Mesenchymal stem cell (in vitro differentiated cells and primary cell): ENCODE data around the gene LIPC.
A peak's percentile ranks its signal among the peaks of the same experiment; 100 is the strongest.

Experiments used
- DNase-seq: peaks from one replicate; pipeline ENCODE4 v3.0.0-alpha.2; 2013
- H2AFZ ChIP-seq: one replicate; pipeline ENCODE4 v1.6.1; 2013; ENCODE audit warnings: low read depth, mild to moderate bottlenecking, control low read depth, inconsistent platforms, low read length, moderate library complexity
- H2AK5ac ChIP-seq: 2 replicates; pipeline ENCODE4 v1.6.1; 2013; ENCODE audit warnings: low read length, moderate library complexity, mild to moderate bottlenecking, inconsistent platforms; ENCODE audit not compliant: severe bottlenecking
- H2BK120ac ChIP-seq: one replicate; pipeline ENCODE4 v1.6.1; 2013; ENCODE audit warnings: low read depth, mild to moderate bottlenecking, inconsistent platforms, low read length, moderate library complexity
- H2BK12ac ChIP-seq, 2 experiments: one replicate each; pipeline ENCODE4 v1.6.1; 2013; ENCODE audit warnings: inconsistent platforms in 2 of 2, low read length in 2 of 2, mild to moderate bottlenecking in 2 of 2, moderate library complexity in 2 of 2, control low read depth in 1 of 2
- H2BK15ac ChIP-seq: one replicate; pipeline ENCODE4 v1.6.1; 2013; ENCODE audit warnings: mild to moderate bottlenecking, low read depth, inconsistent platforms; ENCODE audit not compliant: poor library complexity, severe bottlenecking
- H2BK5ac ChIP-seq: 2 replicates; pipeline ENCODE4 v1.6.1; 2013; ENCODE audit warnings: low read depth, mild to moderate bottlenecking, low read length, control low read depth, inconsistent platforms; ENCODE audit not compliant: poor library complexity, severe bottlenecking
- H3K14ac ChIP-seq, 2 experiments: one replicate each; pipeline ENCODE4 v1.6.1; 2013; ENCODE audit warnings: inconsistent platforms in 2 of 2, low read length in 2 of 2, control low read depth in 1 of 2, mild to moderate bottlenecking in 1 of 2, moderate library complexity in 1 of 2
- H3K18ac ChIP-seq, 2 experiments: one replicate each; pipeline ENCODE4 v1.6.1; 2013; ENCODE audit warnings: inconsistent platforms in 2 of 2, low read length in 2 of 2, control low read depth in 1 of 2, low read depth in 1 of 2, mild to moderate bottlenecking in 1 of 2
- H3K23ac ChIP-seq, 2 experiments: one replicate each; pipeline ENCODE4 v1.6.1; 2013; ENCODE audit warnings: inconsistent platforms in 2 of 2, low read length in 2 of 2, mild to moderate bottlenecking in 2 of 2, moderate library complexity in 2 of 2, control low read depth in 1 of 2
- H3K27ac ChIP-seq: 2 replicates; pipeline ENCODE4 v1.5.1; 2013; ENCODE audit warnings: mild to moderate bottlenecking, moderate library complexity, low read length, control low read depth, inconsistent platforms; ENCODE audit not compliant: poor library complexity, severe bottlenecking
- H3K27me3 ChIP-seq, 2 experiments: 2 replicates each; pipeline versions ENCODE4 v1.6.1 to v1.7.0; 2013; ENCODE audit warnings: low read length in 2 of 2, mild to moderate bottlenecking in 2 of 2, moderate library complexity in 2 of 2, control low read depth in 1 of 2, inconsistent platforms in 1 of 2; ENCODE audit not compliant: control insufficient read depth in 1 of 2, insufficient read depth in 1 of 2
- H3K36me3 ChIP-seq, 2 experiments: 2 replicates each; pipeline versions ENCODE4 v1.6.1 to v1.7.0; 2013; ENCODE audit warnings: low read length in 2 of 2, control low read depth in 1 of 2, inconsistent platforms in 1 of 2, low read depth in 1 of 2, mild to moderate bottlenecking in 1 of 2; ENCODE audit not compliant: insufficient read depth in 2 of 2, control insufficient read depth in 1 of 2
- H3K4ac ChIP-seq, 2 experiments: one replicate each; pipeline ENCODE4 v1.6.1; 2013; ENCODE audit warnings: inconsistent platforms in 2 of 2, low read length in 2 of 2, mild to moderate bottlenecking in 2 of 2, moderate library complexity in 2 of 2, control low read depth in 1 of 2, low read depth in 1 of 2
- H3K4me1 ChIP-seq: 2 replicates; pipeline ENCODE4 v1.6.1; 2013; ENCODE audit warnings: low read depth, low read length, control low read depth; ENCODE audit not compliant: control insufficient read depth, insufficient read depth
- H3K4me2 ChIP-seq: 2 replicates; pipeline ENCODE4 v1.6.1; 2013; ENCODE audit warnings: low read length, mild to moderate bottlenecking, inconsistent platforms; ENCODE audit not compliant: poor library complexity, severe bottlenecking
- H3K4me3 ChIP-seq, 2 experiments: 2 replicates each; pipeline versions ENCODE4 v1.5.1 to v1.7.0; 2013; ENCODE audit warnings: low read length in 2 of 2, mild to moderate bottlenecking in 2 of 2, control low read depth in 1 of 2, low read depth in 1 of 2; ENCODE audit not compliant: insufficient read depth in 1 of 2
- H3K79me1 ChIP-seq: replicated peaks from 2 replicates; pipeline ENCODE4 v1.6.1; 2013; ENCODE audit warnings: mild to moderate bottlenecking, control low read depth, low read length, inconsistent platforms; ENCODE audit not compliant: poor library complexity, severe bottlenecking
- H3K9ac ChIP-seq: 2 replicates; pipeline ENCODE4 v1.7.0; 2013; ENCODE audit warnings: mild to moderate bottlenecking, low read length, moderate library complexity
- H3K9me3 ChIP-seq: 2 replicates; pipeline ENCODE4 v1.7.0; 2013; ENCODE audit warnings: mild to moderate bottlenecking, low read length; ENCODE audit not compliant: control insufficient read depth
- H4K8ac ChIP-seq: one replicate; pipeline ENCODE4 v1.6.1; 2013; ENCODE audit warnings: inconsistent platforms, mild to moderate bottlenecking, low read length, moderate library complexity
- H4K91ac ChIP-seq: one replicate; pipeline ENCODE4 v1.6.1; 2013; ENCODE audit warnings: mild to moderate bottlenecking, low read length, inconsistent platforms
- WGBS: methylation state at CpG from one replicate; pipeline ENCODE4 v1.1.7; 2013; ENCODE audit warnings: mixed read lengths; 5-methylcytosine and 5-hydroxymethylcytosine counted together

Gene LIPC

GRCh38 chr15:58424722-58425121, 7.1 kb upstream of the LIPC start:
- Histone ChIP-seq H3K18ac (no peak overlapping the region), H2BK5ac (no peak overlapping the region), H3K14ac (no peak overlapping the region), H3K4ac (no peak overlapping the region), H3K36me3 (no peaks in the 10 kb centered on the region), H3K4me3 (no peak overlapping the region), H2AK5ac (no peak overlapping the region), H2AFZ (no peak overlapping the region), H3K9me3 (no peaks in the 10 kb centered on the region), H3K27ac (no peak overlapping the region), H2BK12ac (no peak overlapping the region), H3K79me1 (no peaks in the 10 kb centered on the region), H2BK15ac (no peak overlapping the region), H3K4me1 (peaks cover 3% of the 10 kb centered on the region), H4K91ac (no peak overlapping the region), H4K8ac (no peak overlapping the region), H2BK120ac (no peak overlapping the region), H3K9ac (peak overlapping the region; percentile 61), H3K27me3 (no peaks in the 10 kb centered on the region), H3K23ac (no peak overlapping the region), H3K4me2 (no peak overlapping the region)
- no peak for DNase-seq
- 92% methylated on average over 2 of the region's 5 CpGs for WGBS

DNA sequence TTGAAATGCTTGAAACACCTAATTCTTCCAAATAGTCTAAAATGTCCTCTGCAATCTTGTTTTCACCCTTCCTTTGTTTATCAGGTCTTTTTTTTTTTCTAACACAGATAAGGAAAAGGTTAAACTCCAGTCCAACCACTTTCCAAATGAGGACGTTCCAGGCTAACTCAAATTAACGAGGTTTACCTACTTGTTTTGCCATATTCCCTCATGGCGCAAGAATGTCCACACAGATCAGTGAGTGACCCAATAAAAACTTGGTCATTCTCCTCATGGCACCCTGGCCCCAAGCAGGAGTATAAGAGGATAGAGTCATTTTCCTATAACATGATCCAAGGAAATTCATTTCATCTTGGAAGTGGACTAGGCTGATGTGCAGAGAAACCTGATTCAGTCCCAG, 6.6 kb upstream of the LIPC start:
- no peak overlapping the region for H4K8ac ChIP-seq
- H3K36me3 ChIP-seq, result no peaks in the 10 kb centered on the region
- H3K79me1 ChIP-seq, result no peaks in the 10 kb centered on the region
- H3K4me1 ChIP-seq, result peaks cover 3% of the 10 kb centered on the region
- no peak overlapping the region for H2BK5ac ChIP-seq
- no peaks in the 10 kb centered on the region for H3K9me3 ChIP-seq
- H2BK120ac ChIP-seq, result no peak overlapping the region
- H3K4me3 ChIP-seq, result no peak overlapping the region
- no peaks in the 10 kb centered on the region for H3K27me3 ChIP-seq
- no peak overlapping the region for H2BK15ac ChIP-seq
- H2AK5ac ChIP-seq, result no peak overlapping the region
- no peak overlapping the region for H3K27ac ChIP-seq
- no peak overlapping the region for H4K91ac ChIP-seq
- no peak overlapping the region for H3K9ac ChIP-seq
- H3K4ac ChIP-seq, result no peak overlapping the region
- H2AFZ ChIP-seq, result no peak overlapping the region
- no peak for DNase-seq
- 83% methylated on average over 2 of the region's 3 CpGs for WGBS
- H3K4me2 ChIP-seq, result no peak overlapping the region
- H3K18ac ChIP-seq, result no peak overlapping the region
- no peak overlapping the region for H3K23ac ChIP-seq
- no peak overlapping the region for H2BK12ac ChIP-seq
- H3K14ac ChIP-seq, result no peak overlapping the region

DNA sequence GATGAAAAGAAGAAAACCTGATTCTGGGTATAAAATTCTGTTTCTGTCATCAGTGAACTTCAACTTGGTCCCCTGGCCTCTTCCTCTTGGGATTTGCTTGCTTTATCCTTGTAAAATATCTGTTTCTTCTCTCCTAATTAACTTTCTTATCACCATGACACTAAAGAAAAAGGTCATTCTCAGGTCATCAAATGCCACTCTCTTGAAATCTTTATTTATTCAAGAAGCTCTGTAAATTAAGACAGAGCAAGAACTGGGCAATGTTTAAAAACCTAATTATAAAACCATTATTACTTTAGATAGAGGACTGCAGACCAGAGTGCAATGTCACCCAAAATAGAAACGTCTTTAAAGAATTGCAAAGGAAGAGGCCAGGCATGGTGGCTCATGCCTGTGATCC, 6.0 kb upstream of the LIPC start:
- Histone ChIP-seq H3K9me3 (no peaks in the 10 kb centered on the region), H3K18ac (no peak overlapping the region), H3K27me3 (no peaks in the 10 kb centered on the region), H2BK12ac (no peak overlapping the region), H3K9ac (no peak overlapping the region), H4K91ac (no peak overlapping the region), H3K14ac (no peak overlapping the region), H3K4me1 (peaks cover 2% of the 10 kb centered on the region), H3K23ac (no peak overlapping the region), H3K4me3 (no peak overlapping the region), H2AK5ac (no peak overlapping the region), H3K4me2 (no peak overlapping the region), H2BK15ac (no peak overlapping the region), H3K27ac (no peak overlapping the region), H3K4ac (no peak overlapping the region), H2BK5ac (no peak overlapping the region), H2AFZ (no peak overlapping the region), H3K36me3 (no peaks in the 10 kb centered on the region), H4K8ac (no peak overlapping the region), H2BK120ac (no peak overlapping the region), H3K79me1 (no peaks in the 10 kb centered on the region)
- no peak for DNase-seq
- WGBS, result 40% methylated on average over 1 of the region's 1 CpG

- no peak overlapping the region for H3K23ac ChIP-seq
- H3K18ac ChIP-seq, result no peak overlapping the region
- H2BK5ac ChIP-seq, result no peak overlapping the region
- no peaks in the 10 kb centered on the region for H3K36me3 ChIP-seq
- no peak overlapping the region for H4K91ac ChIP-seq
- no peak overlapping the region for H2AFZ ChIP-seq
- H3K4me3 ChIP-seq, result no peak overlapping the region
- H3K9me3 ChIP-seq, result no peaks in the 10 kb centered on the region
- H3K4me1 ChIP-seq, result peaks cover 3% of the 10 kb centered on the region
- no peak overlapping the region for H3K27ac ChIP-seq
- H2BK15ac ChIP-seq, result no peak overlapping the region
- WGBS, result no CpG with 5 or more reads among the region's 1 CpG
- H3K27me3 ChIP-seq, result no peaks in the 10 kb centered on the region
- no peak overlapping the region for H3K9ac ChIP-seq
- no peak overlapping the region for H2BK12ac ChIP-seq
- no peak overlapping the region for H3K4me2 ChIP-seq
- no peak overlapping the region for H3K14ac ChIP-seq
- no peak overlapping the region for H2BK120ac ChIP-seq
- no peak overlapping the region for H4K8ac ChIP-seq
- H3K79me1 ChIP-seq, result no peaks in the 10 kb centered on the region
- DNase-seq, result no peak
- no peak overlapping the region for H3K4ac ChIP-seq
- no peak overlapping the region for H2AK5ac ChIP-seq
Measured at GRCh38 chr15:58426501-58426900, 5.3 kb upstream of the LIPC start.
